LNCAP (cell line): ENCODE measurements around the gene SNX25.

Experiments used
- TF ChIP-seq, protein P1 (sequence below): fragments of 450-650 bp; IDR thresholded peaks from 2 replicates; pipeline ENCODE4 v1.5.1; 2017; ENCODE audit warnings: mild to moderate bottlenecking

The SNX25 gene

DNA sequence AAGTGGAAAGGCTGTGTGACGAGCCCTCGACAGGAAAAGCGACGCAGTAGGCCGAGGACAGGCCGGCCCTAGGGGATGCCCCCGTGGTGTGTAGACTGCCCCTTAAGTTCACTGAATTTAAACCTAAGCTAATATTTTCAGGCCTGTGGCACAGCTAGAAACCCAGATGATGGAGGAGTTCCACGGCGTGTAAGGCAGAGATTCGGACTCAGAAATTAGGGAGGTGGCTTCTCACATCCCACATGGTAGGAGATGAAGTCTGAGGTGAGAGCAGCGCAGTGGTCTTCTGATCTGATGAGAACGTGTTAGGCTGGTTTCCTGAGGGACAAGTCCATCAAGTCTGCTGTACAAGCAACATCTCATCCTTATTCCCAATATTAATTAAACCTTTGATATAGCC lies 178.6 kb downstream of the SNX25 start:
- TF ChIP-seq, protein P1, sequence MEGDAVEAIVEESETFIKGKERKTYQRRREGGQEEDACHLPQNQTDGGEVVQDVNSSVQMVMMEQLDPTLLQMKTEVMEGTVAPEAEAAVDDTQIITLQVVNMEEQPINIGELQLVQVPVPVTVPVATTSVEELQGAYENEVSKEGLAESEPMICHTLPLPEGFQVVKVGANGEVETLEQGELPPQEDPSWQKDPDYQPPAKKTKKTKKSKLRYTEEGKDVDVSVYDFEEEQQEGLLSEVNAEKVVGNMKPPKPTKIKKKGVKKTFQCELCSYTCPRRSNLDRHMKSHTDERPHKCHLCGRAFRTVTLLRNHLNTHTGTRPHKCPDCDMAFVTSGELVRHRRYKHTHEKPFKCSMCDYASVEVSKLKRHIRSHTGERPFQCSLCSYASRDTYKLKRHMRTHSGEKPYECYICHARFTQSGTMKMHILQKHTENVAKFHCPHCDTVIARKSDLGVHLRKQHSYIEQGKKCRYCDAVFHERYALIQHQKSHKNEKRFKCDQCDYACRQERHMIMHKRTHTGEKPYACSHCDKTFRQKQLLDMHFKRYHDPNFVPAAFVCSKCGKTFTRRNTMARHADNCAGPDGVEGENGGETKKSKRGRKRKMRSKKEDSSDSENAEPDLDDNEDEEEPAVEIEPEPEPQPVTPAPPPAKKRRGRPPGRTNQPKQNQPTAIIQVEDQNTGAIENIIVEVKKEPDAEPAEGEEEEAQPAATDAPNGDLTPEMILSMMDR: no peak

DNA sequence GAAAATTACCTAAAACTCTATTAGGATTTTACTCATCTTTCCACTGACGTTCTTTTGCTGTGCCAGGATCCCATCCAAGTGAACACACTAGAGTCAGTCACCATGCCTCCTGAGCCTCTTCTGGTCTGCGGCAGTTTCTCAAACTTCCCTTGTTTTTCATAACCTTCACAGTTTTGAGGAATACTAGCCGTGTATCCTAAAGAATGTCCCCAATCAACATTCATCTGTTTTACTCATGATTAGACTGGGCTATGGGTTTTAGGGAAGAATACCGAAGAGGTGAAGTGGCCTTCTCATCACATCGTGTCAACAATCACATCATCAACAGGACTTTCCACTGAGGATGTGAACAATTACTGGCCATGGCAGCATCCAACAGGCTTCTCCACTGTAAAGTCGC lies 181.5 kb downstream of the SNX25 start:
- TF ChIP-seq, protein P1: no peak

DNA sequence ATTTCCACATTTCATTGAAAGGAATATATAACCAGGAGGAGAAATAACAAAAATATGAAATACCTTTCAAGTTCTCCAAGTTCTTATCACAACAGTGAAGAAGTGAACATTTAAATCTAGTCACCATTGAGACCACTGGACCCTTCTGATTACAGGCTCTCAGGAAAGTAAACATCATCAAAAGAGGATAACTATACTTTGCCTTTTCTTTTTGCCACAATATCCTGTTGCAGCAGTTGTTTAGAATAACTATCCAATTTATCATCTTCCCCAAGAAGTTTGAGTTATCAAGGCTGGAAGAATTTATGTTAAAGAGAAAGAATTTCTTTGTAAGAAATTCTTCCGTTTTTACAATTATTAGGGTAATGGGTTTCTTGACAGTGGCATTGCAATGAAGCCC lies 182.8 kb downstream of the SNX25 start:
- TF ChIP-seq, protein P1: no peak

DNA sequence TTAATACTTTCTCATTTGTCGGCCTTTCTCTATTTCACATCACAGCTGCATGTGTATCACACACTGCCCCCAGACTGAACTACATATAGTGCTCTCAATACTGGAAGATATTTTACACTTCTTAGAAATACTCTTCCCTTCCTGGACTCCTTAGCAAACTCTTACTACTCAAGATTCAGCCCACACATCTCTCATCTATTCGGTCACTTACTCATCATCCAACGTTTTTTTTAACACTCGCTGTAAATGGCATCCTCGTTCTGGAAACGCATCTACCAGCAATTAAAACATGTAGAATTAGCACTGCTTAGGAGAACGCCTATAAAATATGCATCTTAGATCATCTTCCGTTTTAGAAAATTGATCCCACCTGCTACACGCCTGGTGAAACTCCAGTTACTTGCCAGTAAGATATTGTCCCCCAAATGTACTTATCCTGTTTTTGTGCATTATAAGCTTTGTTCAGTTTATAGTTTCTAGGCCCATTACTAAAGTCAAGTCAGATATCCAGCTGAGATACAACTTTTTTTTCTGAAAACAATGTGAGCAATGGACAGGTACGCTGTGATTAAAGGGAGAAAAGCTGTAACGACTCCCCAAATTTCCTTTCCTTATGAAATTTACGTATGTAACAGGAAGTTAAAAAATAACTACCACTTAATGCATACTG lies 185.3 kb downstream of the SNX25 start:
- TF ChIP-seq, protein P1: no peak

DNA sequence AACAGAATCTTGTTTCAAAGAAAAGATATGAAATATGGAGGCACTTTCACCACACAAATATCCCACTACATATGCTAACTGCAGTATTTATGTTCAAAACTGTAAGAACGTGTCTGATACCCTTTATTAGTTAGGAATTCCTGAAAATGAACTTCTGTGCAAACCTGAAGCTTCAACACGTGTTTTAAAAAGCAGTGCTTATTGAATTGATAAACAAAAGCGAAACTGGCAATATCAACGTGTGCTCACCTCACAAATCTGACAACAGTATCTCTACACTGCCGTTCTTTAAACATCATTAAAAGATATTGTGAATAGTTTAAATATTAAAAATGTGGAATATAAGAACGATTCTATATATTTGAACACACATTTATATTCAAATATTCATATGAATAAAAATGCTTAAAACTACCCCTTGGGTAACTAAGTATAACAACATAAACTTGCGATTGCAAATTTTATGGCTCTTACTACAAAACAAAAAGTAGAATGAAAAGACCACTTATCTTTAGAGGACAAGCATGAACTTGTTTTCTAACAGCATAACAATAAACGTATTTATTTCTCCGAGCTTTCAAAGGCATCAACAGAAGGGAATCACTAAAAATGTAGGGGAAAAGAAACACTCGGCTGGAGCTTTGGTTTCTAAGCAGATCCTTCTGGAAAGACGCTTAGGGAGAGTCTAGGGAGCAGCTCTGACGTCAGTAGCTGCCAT lies 186.0 kb downstream of the SNX25 start, which contains the start of gene LRP2BP:
LRP2BP (minus strand) TSS at position 687 of the 718 bp plus-strand sequence. CDS start 17,738 bp downstream, outside the sequence.
- TF ChIP-seq, protein P1: no peak

DNA sequence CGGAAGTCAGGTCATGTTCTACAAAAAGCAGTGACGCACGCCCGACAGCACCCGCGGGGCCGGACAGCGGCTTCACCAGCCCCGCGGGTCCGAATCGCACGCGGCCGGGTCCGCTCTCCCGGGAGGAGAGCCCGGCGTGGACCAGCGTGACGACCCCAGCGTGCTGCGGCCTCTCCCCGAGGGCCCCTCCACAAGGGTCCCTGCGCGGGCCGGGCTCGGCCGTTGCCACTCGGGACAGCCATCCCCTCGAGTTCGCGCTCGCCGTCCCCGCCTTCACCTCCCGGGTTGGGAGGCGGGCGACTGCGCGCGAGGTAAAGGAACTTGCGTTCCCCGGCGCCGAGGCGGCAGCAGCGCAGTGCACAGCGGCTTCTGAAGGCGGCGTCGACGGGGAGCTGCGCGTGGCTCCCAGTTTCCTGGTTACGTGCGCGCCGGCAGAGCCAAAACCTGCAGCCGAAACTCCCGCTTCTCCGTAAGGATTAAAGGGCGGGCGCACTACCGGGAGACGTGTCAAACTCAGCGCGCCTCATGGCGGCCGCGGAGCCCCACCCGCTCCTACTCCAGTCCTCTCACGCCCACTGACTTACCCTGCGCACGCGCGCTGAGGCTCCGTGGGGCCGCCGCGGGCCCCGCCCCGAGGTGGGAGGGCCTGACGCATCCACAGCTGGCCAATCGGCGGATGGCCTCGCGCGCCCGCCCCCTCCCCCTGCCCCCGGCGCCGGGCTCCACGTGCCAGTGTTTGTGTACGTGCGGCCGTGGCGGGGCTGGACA lies 186.7 kb downstream of the SNX25 start:
- TF ChIP-seq, protein P1: no peak

DNA sequence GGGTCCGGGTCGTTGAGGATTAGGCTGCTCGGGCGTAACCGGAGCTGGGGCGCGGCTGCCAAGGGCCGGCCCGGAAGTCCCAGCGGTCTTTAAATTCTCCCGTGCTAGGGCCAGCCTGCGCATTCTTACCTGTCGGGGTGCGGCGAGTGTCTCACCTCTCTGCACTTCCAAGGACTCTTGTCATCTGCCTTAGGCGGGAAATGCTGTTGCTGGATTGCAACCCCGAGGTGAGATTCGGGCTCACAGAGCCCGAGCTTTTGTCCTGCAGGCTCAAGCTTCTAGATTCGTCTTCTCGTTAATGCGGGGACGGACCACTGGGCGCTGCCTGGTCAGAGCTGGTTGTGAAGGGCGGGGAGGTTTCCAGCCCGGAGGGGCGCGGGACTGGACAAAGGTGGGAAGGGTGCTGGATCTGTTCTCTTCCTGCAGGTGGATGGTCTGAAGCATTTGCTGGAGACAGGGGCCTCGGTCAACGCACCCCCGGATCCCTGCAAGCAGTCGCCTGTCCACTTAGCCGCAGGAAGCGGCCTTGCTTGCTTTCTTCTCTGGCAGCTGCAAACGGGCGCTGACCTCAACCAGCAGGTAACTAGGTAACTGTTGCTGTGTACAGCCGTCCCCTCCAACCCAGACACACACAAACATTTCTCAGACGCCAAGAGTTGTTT lies 187.5 kb downstream of the SNX25 start, which contains the start of gene ANKRD37:
ANKRD37 (plus strand) TSS at position 118 of the 662 bp plus-strand sequence; CDS start at position 201, 83 bp downstream.
- TF ChIP-seq, protein P1: no peak
